Hepatocyte (in vitro differentiated cells): ENCODE data around the gene GPC5. TPM values are rescaled to one million over a fixed set of nuclear protein-coding genes. Genes with fewer than 3 reads are reported as not detected.

ENCODE experiments used
- DNase-seq: peaks from one replicate; pipeline ENCODE4 v3.0.0-alpha.2; 2016; ENCODE audit warnings: low spot score
- H2AFZ ChIP-seq: fragments of 200-600 bp; sonication (generic); 2 replicates; pipeline ENCODE4 v1.6.0; 2016; ENCODE audit warnings: antibody characterized with exemption, mild to moderate bottlenecking
- H3K27ac ChIP-seq: fragments of 200-600 bp; sonication (generic); 2 replicates; pipeline ENCODE4 v1.5.1; 2016; ENCODE audit warnings: mild to moderate bottlenecking
- H3K27me3 ChIP-seq: fragments of 200-600 bp; sonication (generic); 2 replicates; pipeline ENCODE4 v1.6.1; 2016
- H3K36me3 ChIP-seq: fragments of 200-600 bp; sonication (generic); replicated peaks from 2 replicates; pipeline ENCODE4 v1.5.1; 2016; ENCODE audit warnings: low read depth; ENCODE audit not compliant: insufficient read depth
- H3K4me1 ChIP-seq: fragments of 200-600 bp; sonication (generic); 2 replicates; pipeline ENCODE4 v1.5.1; 2016; ENCODE audit warnings: mild to moderate bottlenecking, moderate library complexity; ENCODE audit not compliant: insufficient read depth
- H3K4me2 ChIP-seq: fragments of 200-600 bp; sonication (generic); 2 replicates; pipeline ENCODE4 v1.6.0; 2016
- H3K4me3 ChIP-seq: fragments of 200-600 bp; sonication (generic); 2 replicates; pipeline ENCODE4 v1.5.1; 2016; ENCODE audit warnings: mild to moderate bottlenecking
- H3K79me2 ChIP-seq: fragments of 200-600 bp; sonication (generic); 2 replicates; pipeline ENCODE4 v1.6.0; 2017; ENCODE audit warnings: mild to moderate bottlenecking
- H3K9me2 ChIP-seq: fragments of 200-600 bp; sonication (generic); replicated peaks from 2 replicates; pipeline ENCODE4 v1.6.0; 2017; ENCODE audit warnings: mild to moderate bottlenecking; ENCODE audit not compliant: insufficient read depth
- H3K9me3 ChIP-seq: fragments of 200-600 bp; sonication (generic); 2 replicates; pipeline ENCODE4 v1.5.1; 2016; ENCODE audit warnings: low read depth, mild to moderate bottlenecking
- H4K20me1 ChIP-seq: fragments of 200-600 bp; sonication (generic); 2 replicates; pipeline ENCODE4 v1.6.0; 2016; ENCODE audit warnings: mild to moderate bottlenecking; ENCODE audit not compliant: insufficient read depth, poor library complexity, severe bottlenecking
- CTCF ChIP-seq: fragments of 200-600 bp; sonication (generic); IDR thresholded peaks from 2 replicates; pipeline ENCODE4 v1.5.1; 2016; ENCODE audit warnings: antibody characterized with exemption, mild to moderate bottlenecking; ENCODE audit not compliant: poor library complexity
- EZH2 ChIP-seq: fragments of 200-600 bp; sonication (generic); IDR thresholded peaks from 2 replicates; pipeline ENCODE4 v1.6.1; 2016; ENCODE audit warnings: antibody characterized with exemption, mild to moderate bottlenecking, borderline replicate concordance
- EZH2phosphoT487 ChIP-seq: fragments of 200-600 bp; sonication (generic); IDR thresholded peaks from one replicate; pipeline ENCODE4 v1.6.1; 2018; ENCODE audit warnings: antibody characterized with exemption, mild to moderate bottlenecking, low read depth, moderate library complexity; ENCODE audit not compliant: unreplicated experiment, severe bottlenecking
- WGBS: methylation state at CpG from one replicate; pipeline ENCODE4 v1.1.6; 2016; ENCODE audit warnings: low lambda C conversion rate; ENCODE audit errors: missing lambda C conversion rate; 5-methylcytosine and 5-hydroxymethylcytosine counted together
- polyA plus RNA-seq: library from polyadenylated mRNA; unstranded; fragments of >200 nt; fragmentation: Nextera tagmentation; extraction: Ambion mirVana; gene quantifications from 2 replicates; pipeline ENCODE4 v1.2.1, GENCODE V29; 2016
- total RNA-seq: library from RNA; depleted of rRNA; stranded (reverse); fragments of >200 nt; gene quantifications from 2 replicates; pipeline ENCODE4 v1.2.3, GENCODE V29; 2014

GPC5 gene
- total and polyA plus RNA-seq, 2 experiments from 2014 or later, result 3.9 to 5.4 TPM

GRCh38 chr13:92103689-92104153, 705.3 kb downstream of the GPC5 start:
- no peaks in the 10 kb centered on the region for H3K27me3 ChIP-seq
- no peaks in the 10 kb centered on the region for H3K79me2 ChIP-seq
- H4K20me1 ChIP-seq, result no peaks in the 10 kb centered on the region
- no peaks in the 10 kb centered on the region for H3K36me3 ChIP-seq
- H3K9me2 ChIP-seq, result no peaks in the 10 kb centered on the region
- DNase-seq, result peak; percentile 13
- H2AFZ ChIP-seq, result no peak overlapping the region
- no peak overlapping the region for H3K4me3 ChIP-seq
- H3K4me1 ChIP-seq, result peaks cover 24% of the 10 kb centered on the region
- peak overlapping the region; percentile 65 for H3K4me2 ChIP-seq
- no peaks in the 10 kb centered on the region for H3K9me3 ChIP-seq
- peak overlapping the region; percentile 17 for H3K27ac ChIP-seq
- WGBS, result 3% methylated on average over 6 of the region's 6 CpGs
- TF ChIP-seq EZH2phosphoT487 (no peak), EZH2 (no peak), CTCF (no peak)

- no peak overlapping the region for H3K4me2 ChIP-seq
- TF ChIP-seq EZH2phosphoT487 (no peak), EZH2 (no peak), CTCF (no peak)
- no peaks in the 10 kb centered on the region for H3K9me3 ChIP-seq
- no peak for DNase-seq
- H3K79me2 ChIP-seq, result no peaks in the 10 kb centered on the region
- no peaks in the 10 kb centered on the region for H3K9me2 ChIP-seq
- no peaks in the 10 kb centered on the region for H3K27me3 ChIP-seq
- no peaks in the 10 kb centered on the region for H3K4me1 ChIP-seq
- H2AFZ ChIP-seq, result no peak overlapping the region
- H4K20me1 ChIP-seq, result no peaks in the 10 kb centered on the region
- no peaks in the 10 kb centered on the region for H3K36me3 ChIP-seq
- 68% methylated on average over 9 of the region's 9 CpGs for WGBS
- H3K27ac ChIP-seq, result no peak overlapping the region
- H3K4me3 ChIP-seq, result no peak overlapping the region
These were observed 723.9 kb downstream of the GPC5 start for GRCh38 chr13:92122186-92122853.

GRCh38 chr13:92126399-92126798, 728.0 kb downstream of the GPC5 start:
- WGBS, result 56% methylated on average over 2 of the region's 2 CpGs
- TF ChIP-seq CTCF, result no peak
- no peak for TF ChIP-seq EZH2
- TF ChIP-seq EZH2phosphoT487, result no peak
- H3K4me1 ChIP-seq, result no peaks in the 10 kb centered on the region
- no peak overlapping the region for H3K4me2 ChIP-seq
- no peaks in the 10 kb centered on the region for H3K79me2 ChIP-seq
- no peak for DNase-seq
- no peaks in the 10 kb centered on the region for H3K36me3 ChIP-seq
- no peaks in the 10 kb centered on the region for H3K9me3 ChIP-seq
- no peak overlapping the region for H3K4me3 ChIP-seq
- H3K9me2 ChIP-seq, result no peaks in the 10 kb centered on the region
- H4K20me1 ChIP-seq, result no peaks in the 10 kb centered on the region
- no peak overlapping the region for H2AFZ ChIP-seq
- no peaks in the 10 kb centered on the region for H3K27me3 ChIP-seq
- no peak overlapping the region for H3K27ac ChIP-seq
